ENCODE measurements around the gene SYDE1.

GRCh38 chr19:15118248-15118647 is 11.0 kb downstream of the SYDE1 start:
- no peak for TF ChIP-seq CTCF (conservative IDR thresholded peaks at IDR 0.05)
- no peak for TF ChIP-seq ZFX (IDR thresholded peaks at IDR 0.05)

Data from C4-2B (cell line).